ENCODE measurements around the gene CCDC106. TPM values are rescaled to one million over a fixed set of nuclear protein-coding genes. Genes with fewer than 3 reads are reported as not detected.

CCDC106 gene
- total RNA-seq, 1 experiment from 2014 or later: 21.1 TPM

GRCh38 chr19:55643887-55644176 lies 4.2 kb upstream of the CCDC106 start:
- peak overlapping the region; percentile 89 for H3K4me3 Mint-ChIP-seq
- peaks cover 4% of the 10 kb centered on the region for H3K9me3 Mint-ChIP-seq
- H3K27me3 Mint-ChIP-seq (ENCODE audit: low read depth): peaks cover 9% of the 10 kb centered on the region
- DNase-seq (ENCODE audit: low spot score) (no peak), ATAC-seq (no peak)
- H3K27ac Mint-ChIP-seq: peak overlapping the region; percentile 74; the same call in 1 of the 2 replicates
- ChIA-PET CTCF (interaction anchor here (2.6 kb wide), 1 partner anchor 12 kb away, joined by 11 read pairs; no protein-coding TSS in a partner anchor), POLR2A (no interaction called here)
- TF ChIP-seq ETV6 (CRISPR knock-in tag; IDR thresholded peaks at IDR 0.05) (no peak), FOXJ3 (CRISPR knock-in tag; IDR thresholded peaks at IDR 0.05; ENCODE audit: borderline replicate concordance) (no peak), E2F4 (CRISPR knock-in tag; IDR thresholded peaks at IDR 0.05; ENCODE audit: borderline replicate concordance, low read depth) (no peak), FOXK1 (CRISPR knock-in tag; IDR thresholded peaks at IDR 0.05) (no peak), ZNF532 (CRISPR knock-in tag; IDR thresholded peaks at IDR 0.05; ENCODE audit: borderline replicate concordance) (no peak), ZSCAN18 (CRISPR knock-in tag; IDR thresholded peaks at IDR 0.05) (no peak), PRDM15 (CRISPR knock-in tag; IDR thresholded peaks at IDR 0.05) (no peak), GTF2I (CRISPR knock-in tag; conservative IDR thresholded peaks at IDR 0.05) (no peak), EMX1 (CRISPR knock-in tag; IDR thresholded peaks at IDR 0.05) (no peak), OVOL2 (CRISPR knock-in tag; IDR thresholded peaks at IDR 0.05; ENCODE audit: borderline replicate concordance) (no peak), ZNF138 (CRISPR knock-in tag; conservative IDR thresholded peaks at IDR 0.05) (no peak), NR1H2 (CRISPR knock-in tag; IDR thresholded peaks at IDR 0.05) (no peak), TEAD1 (CRISPR knock-in tag; IDR thresholded peaks at IDR 0.05) (no peak), ZNF416 (CRISPR knock-in tag; IDR thresholded peaks at IDR 0.05) (no peak)
- TF ChIP-seq, protein P1, sequence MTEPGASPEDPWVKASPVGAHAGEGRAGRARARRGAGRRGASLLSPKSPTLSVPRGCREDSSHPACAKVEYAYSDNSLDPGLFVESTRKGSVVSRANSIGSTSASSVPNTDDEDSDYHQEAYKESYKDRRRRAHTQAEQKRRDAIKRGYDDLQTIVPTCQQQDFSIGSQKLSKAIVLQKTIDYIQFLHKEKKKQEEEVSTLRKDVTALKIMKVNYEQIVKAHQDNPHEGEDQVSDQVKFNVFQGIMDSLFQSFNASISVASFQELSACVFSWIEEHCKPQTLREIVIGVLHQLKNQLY (CRISPR knock-in tag; IDR thresholded peaks at IDR 0.05): no peak
- TF ChIP-seq, protein P2, sequence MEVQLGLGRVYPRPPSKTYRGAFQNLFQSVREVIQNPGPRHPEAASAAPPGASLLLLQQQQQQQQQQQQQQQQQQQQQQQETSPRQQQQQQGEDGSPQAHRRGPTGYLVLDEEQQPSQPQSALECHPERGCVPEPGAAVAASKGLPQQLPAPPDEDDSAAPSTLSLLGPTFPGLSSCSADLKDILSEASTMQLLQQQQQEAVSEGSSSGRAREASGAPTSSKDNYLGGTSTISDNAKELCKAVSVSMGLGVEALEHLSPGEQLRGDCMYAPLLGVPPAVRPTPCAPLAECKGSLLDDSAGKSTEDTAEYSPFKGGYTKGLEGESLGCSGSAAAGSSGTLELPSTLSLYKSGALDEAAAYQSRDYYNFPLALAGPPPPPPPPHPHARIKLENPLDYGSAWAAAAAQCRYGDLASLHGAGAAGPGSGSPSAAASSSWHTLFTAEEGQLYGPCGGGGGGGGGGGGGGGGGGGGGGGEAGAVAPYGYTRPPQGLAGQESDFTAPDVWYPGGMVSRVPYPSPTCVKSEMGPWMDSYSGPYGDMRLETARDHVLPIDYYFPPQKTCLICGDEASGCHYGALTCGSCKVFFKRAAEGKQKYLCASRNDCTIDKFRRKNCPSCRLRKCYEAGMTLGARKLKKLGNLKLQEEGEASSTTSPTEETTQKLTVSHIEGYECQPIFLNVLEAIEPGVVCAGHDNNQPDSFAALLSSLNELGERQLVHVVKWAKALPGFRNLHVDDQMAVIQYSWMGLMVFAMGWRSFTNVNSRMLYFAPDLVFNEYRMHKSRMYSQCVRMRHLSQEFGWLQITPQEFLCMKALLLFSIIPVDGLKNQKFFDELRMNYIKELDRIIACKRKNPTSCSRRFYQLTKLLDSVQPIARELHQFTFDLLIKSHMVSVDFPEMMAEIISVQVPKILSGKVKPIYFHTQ (CRISPR knock-in tag; IDR thresholded peaks at IDR 0.05): no peak
- TF ChIP-seq, protein P3, sequence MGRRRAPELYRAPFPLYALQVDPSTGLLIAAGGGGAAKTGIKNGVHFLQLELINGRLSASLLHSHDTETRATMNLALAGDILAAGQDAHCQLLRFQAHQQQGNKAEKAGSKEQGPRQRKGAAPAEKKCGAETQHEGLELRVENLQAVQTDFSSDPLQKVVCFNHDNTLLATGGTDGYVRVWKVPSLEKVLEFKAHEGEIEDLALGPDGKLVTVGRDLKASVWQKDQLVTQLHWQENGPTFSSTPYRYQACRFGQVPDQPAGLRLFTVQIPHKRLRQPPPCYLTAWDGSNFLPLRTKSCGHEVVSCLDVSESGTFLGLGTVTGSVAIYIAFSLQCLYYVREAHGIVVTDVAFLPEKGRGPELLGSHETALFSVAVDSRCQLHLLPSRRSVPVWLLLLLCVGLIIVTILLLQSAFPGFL (CRISPR knock-in tag; IDR thresholded peaks at IDR 0.05; ENCODE audit: borderline replicate concordance): no peak
- TF ChIP-seq, protein P4, sequence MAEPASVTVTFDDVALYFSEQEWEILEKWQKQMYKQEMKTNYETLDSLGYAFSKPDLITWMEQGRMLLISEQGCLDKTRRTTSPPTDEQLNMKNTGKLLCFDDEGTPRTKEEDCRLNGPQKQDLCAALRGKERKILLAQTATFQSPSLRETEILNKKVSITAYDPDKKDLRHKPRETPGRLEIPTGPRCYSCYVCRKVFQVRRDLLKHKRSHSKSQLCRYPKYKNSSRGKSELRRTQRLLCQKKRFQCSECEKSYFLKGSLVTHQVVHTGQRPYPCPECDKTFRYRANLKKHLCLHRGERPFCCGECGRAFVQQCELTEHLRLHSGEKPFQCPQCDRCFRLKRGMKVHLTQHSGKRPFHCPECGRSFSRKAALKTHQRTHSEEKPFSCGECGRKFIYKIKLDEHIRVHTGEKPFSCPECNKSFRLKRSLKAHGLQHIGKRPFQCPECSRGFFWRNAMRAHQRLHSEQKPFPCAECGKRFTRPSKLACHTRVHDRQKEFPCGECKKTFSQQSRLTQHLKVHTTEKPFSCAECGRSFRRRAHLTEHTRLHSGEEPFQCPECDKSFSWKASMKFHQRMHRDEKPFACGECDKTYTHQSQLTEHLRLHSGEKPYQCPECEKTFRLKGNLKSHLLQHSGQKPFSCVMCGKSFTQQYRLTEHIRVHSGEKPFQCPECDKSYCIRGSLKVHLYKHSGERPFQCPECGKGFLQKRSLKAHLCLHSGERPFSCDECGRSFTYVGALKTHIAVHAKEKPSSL (CRISPR knock-in tag; conservative IDR thresholded peaks at IDR 0.05): no peak
- TF ChIP-seq, protein P5, sequence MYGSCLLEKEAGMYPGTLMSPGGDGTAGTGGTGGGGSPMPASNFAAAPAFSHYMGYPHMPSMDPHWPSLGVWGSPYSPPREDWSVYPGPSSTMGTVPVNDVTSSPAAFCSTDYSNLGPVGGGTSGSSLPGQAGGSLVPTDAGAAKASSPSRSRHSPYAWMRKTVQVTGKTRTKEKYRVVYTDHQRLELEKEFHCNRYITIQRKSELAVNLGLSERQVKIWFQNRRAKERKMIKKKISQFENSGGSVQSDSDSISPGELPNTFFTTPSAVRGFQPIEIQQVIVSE (CRISPR knock-in tag; IDR thresholded peaks at IDR 0.05; ENCODE audit: borderline replicate concordance): no peak
- H3K36me3 Mint-ChIP-seq: peaks cover 17% of the 10 kb centered on the region
- peaks cover 26% of the 10 kb centered on the region for H3K4me1 Mint-ChIP-seq

All from WTC11 (cell line).